Measurements from ENCODE around the gene NAPEPLD. TPM values are rescaled to one million over a fixed set of nuclear protein-coding genes. Genes with fewer than 3 reads are reported as not detected.
"Not testable (repeated sequence)": the region's sequence is repeated elsewhere in the genome, so short reads cannot be mapped to it uniquely, and the experiment has no call there.

NAPEPLD gene
- total RNA-seq, 1 donor from 2014 or later = 8.4 TPM

- intact Hi-C loops (cut with DNase I) = loop anchor here (2.0 to 10.0 kb wide), 2 partner anchors 73 to 331 kb away; partner anchors contain the start of genes FAM185A and NAPEPLD
Observed at GRCh38 chr7:103075337-103075918, 73.5 kb downstream of the NAPEPLD start.

GRCh38 chr7:103074519-103075336 lies 74.2 kb downstream of the NAPEPLD start, which contains the start of the genes ARMC10 and FBXL13:
Gene ARMC10, plus strand, starts transcription at chr7:103075140. Its CDS starts 133 bp downstream, at chr7:103075273.
Gene FBXL13, minus strand, starts transcription at chr7:103074796.
- intact Hi-C loops (cut with DNase I) = loop anchor here (2.0 to 10.0 kb wide), 2 partner anchors 74 to 330 kb away; partner anchors contain the start of genes FAM185A and NAPEPLD
- peak; percentile 95 for DNase-seq (ENCODE audit: low spot score)

More at GRCh38 chr7:103075337-103075918, 73.5 kb downstream of the NAPEPLD start:
- DNase-seq (ENCODE audit: low spot score) = peak; percentile 79

DNA sequence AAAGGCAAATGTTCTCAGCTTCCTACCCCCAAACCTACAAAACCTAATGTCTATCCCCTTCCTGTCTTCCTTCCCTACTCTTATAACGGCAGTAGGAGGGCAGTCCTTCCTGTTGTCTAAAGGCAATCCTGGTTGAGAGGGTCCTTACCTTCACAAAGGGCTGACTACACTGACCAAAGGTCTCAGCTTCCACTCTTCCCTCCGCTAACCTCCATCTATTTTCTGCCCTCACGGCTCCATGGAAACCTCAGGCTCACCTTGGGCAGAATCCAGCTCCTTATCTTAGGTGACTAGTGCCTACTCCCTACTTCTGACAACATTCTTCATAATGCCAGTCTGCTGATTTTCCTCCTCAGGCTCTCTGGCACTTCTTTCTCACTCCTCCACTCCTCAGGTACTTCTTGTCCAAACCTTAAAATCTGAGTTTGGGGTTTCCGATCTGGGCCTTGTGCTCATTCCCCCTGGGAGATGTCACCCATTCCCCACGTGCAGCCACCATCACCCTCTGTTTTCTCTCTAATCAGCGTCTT lies 74.8 kb downstream of the NAPEPLD start:
- intact Hi-C loops (cut with DNase I) = loop anchor here (2.0 to 10.0 kb wide), 2 partner anchors 75 to 329 kb away; partner anchors contain the start of genes FAM185A and NAPEPLD
- no peak for DNase-seq (ENCODE audit: low spot score)

DNA sequence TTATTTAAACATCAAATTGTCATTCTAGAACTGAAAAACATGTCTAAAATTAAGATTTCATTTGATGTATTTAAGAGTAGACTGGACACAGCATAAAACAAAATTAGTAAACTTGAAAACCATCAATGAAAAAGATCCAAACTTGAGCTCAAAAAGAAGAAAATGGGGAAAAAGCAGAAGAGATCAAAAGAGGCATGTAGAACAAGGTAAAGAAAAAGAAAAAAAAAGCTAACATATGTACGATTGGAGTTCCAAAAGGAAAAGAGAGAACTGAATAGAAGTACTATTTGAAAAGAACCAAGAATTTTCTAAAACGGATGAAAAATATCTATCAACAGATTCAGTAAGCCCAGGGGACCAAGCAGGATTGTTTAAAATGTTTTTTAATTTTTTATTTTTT lies 77.9 kb downstream of the NAPEPLD start:
- intact Hi-C loops (cut with DNase I) = loop anchor here (10.0 kb wide), 1 partner anchor 326 kb away; the partner anchor contains the start of gene FAM185A
- no peak for DNase-seq (ENCODE audit: low spot score)

GRCh38 chr7:103068414-103069403 lies 80.2 kb downstream of the NAPEPLD start:
- no peak for DNase-seq (ENCODE audit: low spot score)
- intact Hi-C loops (cut with DNase I) = loop anchor here (10.0 kb wide), 1 partner anchor 174 kb away; no protein-coding TSS in a partner anchor

DNA sequence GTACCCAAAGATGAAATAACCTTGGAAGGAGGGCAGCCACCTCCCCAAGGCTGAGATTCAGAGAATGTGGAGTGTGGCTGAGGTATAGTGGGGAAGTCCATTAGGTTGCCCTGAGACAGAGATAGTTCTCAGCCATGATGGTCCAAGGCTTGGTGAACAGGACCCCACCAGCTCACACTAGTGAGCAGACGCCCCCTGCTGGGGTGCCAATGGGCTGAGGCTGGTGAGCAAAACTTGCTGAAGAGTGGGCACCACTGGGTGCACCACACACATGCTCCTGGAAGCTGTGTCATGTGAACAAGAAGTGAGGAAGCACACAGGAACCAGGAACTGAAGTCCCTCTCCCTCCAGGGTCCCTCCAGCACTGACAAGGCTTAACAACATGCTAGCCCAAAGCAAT lies 83.2 kb downstream of the NAPEPLD start:
- peak; percentile 76 for DNase-seq (ENCODE audit: low spot score)
- intact Hi-C loops (cut with DNase I) = loop anchor here (10.0 kb wide), 1 partner anchor 171 kb away; no protein-coding TSS in a partner anchor

GRCh38 chr7:103063895-103064294 lies 85.0 kb downstream of the NAPEPLD start:
- intact Hi-C loops (cut with DNase I) = loop anchor here (10.0 kb wide), 1 partner anchor 169 kb away; no protein-coding TSS in a partner anchor
- DNase-seq (ENCODE audit: low spot score) = no peak

DNA sequence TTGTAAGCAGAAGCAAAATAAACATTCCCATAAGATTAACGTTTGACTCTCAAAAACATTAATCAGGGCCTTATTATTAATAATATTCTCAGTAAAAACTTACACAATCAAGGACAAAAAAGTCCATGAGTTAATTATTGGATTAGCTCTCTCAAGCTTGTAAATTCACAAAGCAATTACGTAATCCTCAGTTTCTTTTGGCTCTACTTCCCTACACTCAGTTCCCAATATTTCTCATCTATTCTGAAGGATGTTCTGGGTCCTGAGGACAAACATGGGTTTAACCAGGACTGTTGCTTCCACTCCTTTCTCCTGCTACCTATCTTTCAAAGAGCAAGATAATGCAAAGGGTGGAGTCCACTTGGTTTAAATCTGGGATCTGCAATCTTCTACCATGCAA lies 89.4 kb downstream of the NAPEPLD start:
- no peak for DNase-seq (ENCODE audit: low spot score)
- intact Hi-C loops (cut with DNase I) = no loop called here

- intact Hi-C loops (cut with DNase I) = no loop called here
- no peak for DNase-seq (ENCODE audit: low spot score)
Observed at GRCh38 chr7:103058122-103058521, 90.8 kb downstream of the NAPEPLD start.

GRCh38 chr7:103056006-103056405 lies 92.9 kb downstream of the NAPEPLD start:
- DNase-seq (ENCODE audit: low spot score); intact Hi-C loops (cut with DNase I): not testable (repeated sequence)

DNA sequence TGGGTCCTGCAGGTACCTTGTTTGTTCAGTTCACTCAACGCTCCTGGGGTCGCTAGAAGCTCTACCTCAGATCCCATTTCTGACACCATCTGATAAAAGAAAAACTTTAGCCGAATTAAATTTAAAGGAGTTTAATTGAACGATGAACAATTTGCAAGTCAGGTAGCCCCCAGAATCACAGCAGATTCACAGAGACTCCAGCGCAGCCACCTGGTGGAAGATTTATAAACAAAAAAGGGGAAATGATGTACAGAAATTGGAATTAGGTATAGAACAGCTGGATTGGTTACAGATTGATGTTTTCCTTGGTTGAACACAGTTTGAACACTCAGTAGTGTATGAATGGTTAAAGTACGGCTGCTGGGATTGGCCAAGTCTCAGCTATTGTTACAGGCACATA lies 97.4 kb downstream of the NAPEPLD start:
- DNase-seq (ENCODE audit: low spot score) = no peak
- intact Hi-C loops (cut with DNase I) = no loop called here

Other genes starting within 250 kb of the NAPEPLD start
- gene LRRC17, start 236.1 kb downstream of the NAPEPLD start, total RNA-seq = 1.8 TPM
- gene FBXL13, start 74.3 kb downstream of the NAPEPLD start, total RNA-seq = 0.32 TPM
- 27.9 TPM for gene ARMC10, start 74.0 kb downstream of the NAPEPLD start, total RNA-seq
- gene PMPCB, start 148.3 kb upstream of the NAPEPLD start, total RNA-seq = 68.2 TPM
- gene DNAJC2, start 195.7 kb upstream of the NAPEPLD start, total RNA-seq = 17.7 TPM
- gene PSMC2, start 198.5 kb upstream of the NAPEPLD start, total RNA-seq = 106 TPM